Left ventricle myocardium inferior (tissue), 1 donor: Measurements from ENCODE around the gene UNG. TPM values are rescaled to one million over a fixed set of nuclear protein-coding genes. Genes with fewer than 3 reads are reported as not detected.

Source experiments
- DNase-seq: peaks from one replicate; pipeline ENCODE4 v3.0.0-alpha.2; 2020
- H3K27ac ChIP-seq: fragments of 200-600 bp; replicated peaks from 2 replicates; pipeline ENCODE4 v1.8.0; 2021
- H3K27me3 ChIP-seq: fragments of 200-600 bp; 2 replicates; pipeline ENCODE4 v1.8.0; 2021; ENCODE audit warnings: low read depth
- H3K36me3 ChIP-seq: fragments of 200-600 bp; 2 replicates; pipeline ENCODE4 v1.8.0; 2021
- H3K4me1 ChIP-seq: fragments of 200-600 bp; 2 replicates; pipeline ENCODE4 v1.8.0; 2021
- H3K4me3 ChIP-seq: fragments of 200-600 bp; 2 replicates; pipeline ENCODE4 v1.8.0; 2021; ENCODE audit warnings: mild to moderate bottlenecking, moderate library complexity
- H3K9me3 ChIP-seq: fragments of 200-600 bp; replicated peaks from 2 replicates; pipeline ENCODE4 v1.8.0; 2021
- CTCF ChIP-seq: fragments of 200-600 bp; IDR thresholded peaks from 2 replicates; pipeline ENCODE4 v1.8.0; 2021; ENCODE audit warnings: antibody characterized with exemption, mild to moderate bottlenecking, borderline replicate concordance
- intact Hi-C: fragments of 100-400 bp; cut with micrococcal nuclease; formaldehyde crosslinking; loops from one replicate; pipeline ENCODE4 v1.11.0; 2022
- total RNA-seq: library from RNA; stranded (reverse); fragmentation: NEBNext Ultra II Directional; extraction: Animal tissue kit (Norgen Biotek cat#: 25700); gene quantifications from one replicate; pipeline ENCODE4 v1.2.1, GENCODE V29; 2021
- donor health status: DM: no; HTN: yes; CAD: no; lungs with severe emphysema.

UNG gene
- total RNA-seq, 1 donor from 2014 or later, result 24.6 TPM

DNA sequence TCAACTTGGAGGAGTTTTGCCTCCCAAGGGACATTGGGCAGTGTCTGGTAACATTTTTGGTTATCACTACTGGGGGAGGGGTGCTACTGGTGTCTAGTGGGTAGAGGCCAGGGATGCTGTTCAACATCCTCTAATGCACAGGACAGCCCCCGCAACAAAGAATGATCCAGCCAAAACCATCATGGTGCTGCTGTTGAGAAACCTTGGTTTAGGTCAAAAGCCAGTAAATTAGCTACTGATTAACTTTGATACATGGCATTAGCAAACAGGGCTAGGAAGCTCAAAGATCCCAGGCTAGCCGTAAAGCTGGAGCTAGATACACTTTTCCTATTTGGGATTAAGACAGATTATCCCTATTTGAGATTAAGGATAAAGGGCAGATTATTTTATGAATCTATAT is 13.0 kb upstream of the UNG start:
- no peak for TF ChIP-seq CTCF
- H3K4me3 ChIP-seq, result no peak overlapping the region
- H3K9me3 ChIP-seq, result no peaks in the 10 kb centered on the region
- peaks cover 15% of the 10 kb centered on the region for H3K4me1 ChIP-seq
- no peaks in the 10 kb centered on the region for H3K27me3 ChIP-seq
- peaks cover 91% of the 10 kb centered on the region for H3K36me3 ChIP-seq
- DNase-seq, result no peak
- intact Hi-C loops, result no loop called here
- no peak overlapping the region for H3K27ac ChIP-seq

GRCh38 chr12:109085590-109085989 is 11.8 kb upstream of the UNG start:
- intact Hi-C loops, result no loop called here
- peaks cover 91% of the 10 kb centered on the region for H3K36me3 ChIP-seq
- no peak for DNase-seq
- H3K4me3 ChIP-seq, result no peak overlapping the region
- H3K27ac ChIP-seq, result no peak overlapping the region
- no peak for TF ChIP-seq CTCF
- H3K4me1 ChIP-seq, result peaks cover 15% of the 10 kb centered on the region
- no peaks in the 10 kb centered on the region for H3K9me3 ChIP-seq
- H3K27me3 ChIP-seq, result no peaks in the 10 kb centered on the region

- Histone ChIP-seq H3K4me1 (peaks cover 22% of the 10 kb centered on the region), H3K27ac (peak overlapping the region; percentile 7), H3K27me3 (no peaks in the 10 kb centered on the region), H3K4me3 (no peak overlapping the region), H3K36me3 (peaks cover 81% of the 10 kb centered on the region), H3K9me3 (no peaks in the 10 kb centered on the region)
- no peak for DNase-seq
- intact Hi-C loops, result no loop called here
- no peak for TF ChIP-seq CTCF
Measured at GRCh38 chr12:109087250-109087649, 10.1 kb upstream of the UNG start.

- Histone ChIP-seq H3K27ac (no peak overlapping the region), H3K4me3 (no peak overlapping the region), H3K4me1 (peaks cover 35% of the 10 kb centered on the region), H3K36me3 (peaks cover 66% of the 10 kb centered on the region), H3K27me3 (no peaks in the 10 kb centered on the region), H3K9me3 (no peaks in the 10 kb centered on the region)
- no peak for TF ChIP-seq CTCF
- DNase-seq, result no peak
- intact Hi-C loops, result no loop called here
Measured at GRCh38 chr12:109088818-109089217, 8.6 kb upstream of the UNG start.

DNA sequence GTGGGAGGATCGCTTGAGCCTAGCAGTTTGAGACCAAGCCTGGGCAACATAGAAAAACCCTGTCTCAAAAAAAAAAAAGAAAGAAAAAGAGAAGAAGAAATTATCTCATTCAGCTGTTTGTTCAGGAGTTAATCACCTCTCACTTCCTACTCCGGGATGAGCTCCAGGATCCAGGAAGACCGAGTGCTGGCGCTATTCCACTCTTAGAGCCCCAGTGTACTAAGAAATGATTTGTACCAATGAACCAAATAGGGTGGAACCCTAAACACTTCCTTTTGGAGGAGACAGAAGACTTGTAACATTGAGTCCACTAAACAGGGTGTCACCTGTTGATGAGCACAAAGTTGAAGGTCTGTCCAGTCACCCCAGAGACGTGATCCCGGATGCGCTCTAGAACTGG is 7.7 kb upstream of the UNG start:
- peaks cover 36% of the 10 kb centered on the region for H3K4me1 ChIP-seq
- peaks cover 57% of the 10 kb centered on the region for H3K36me3 ChIP-seq
- H3K27ac ChIP-seq, result no peak overlapping the region
- no peaks in the 10 kb centered on the region for H3K9me3 ChIP-seq
- no peak overlapping the region for H3K4me3 ChIP-seq
- no peak for TF ChIP-seq CTCF
- H3K27me3 ChIP-seq, result no peaks in the 10 kb centered on the region
- intact Hi-C loops, result no loop called here
- DNase-seq, result no peak

GRCh38 chr12:109092497-109093021 is 4.8 kb upstream of the UNG start:
- Histone ChIP-seq H3K4me3 (peak overlapping the region; percentile 73), H3K36me3 (peaks cover 30% of the 10 kb centered on the region), H3K9me3 (no peaks in the 10 kb centered on the region), H3K27me3 (no peaks in the 10 kb centered on the region), H3K4me1 (peaks cover 32% of the 10 kb centered on the region), H3K27ac (peak overlapping the region; percentile 78)
- no peak for TF ChIP-seq CTCF
- no peak for DNase-seq
- intact Hi-C loops, result no loop called here
